ENCODE measurements around the gene TMEM150B. TPM values are rescaled to one million over a fixed set of nuclear protein-coding genes. Genes with fewer than 3 reads are reported as not detected.

The TMEM150B gene
- total and polyA plus RNA-seq, 2 donors (not counting 1 experiment from before 2014, with no cell fraction given) = not detected

DNA sequence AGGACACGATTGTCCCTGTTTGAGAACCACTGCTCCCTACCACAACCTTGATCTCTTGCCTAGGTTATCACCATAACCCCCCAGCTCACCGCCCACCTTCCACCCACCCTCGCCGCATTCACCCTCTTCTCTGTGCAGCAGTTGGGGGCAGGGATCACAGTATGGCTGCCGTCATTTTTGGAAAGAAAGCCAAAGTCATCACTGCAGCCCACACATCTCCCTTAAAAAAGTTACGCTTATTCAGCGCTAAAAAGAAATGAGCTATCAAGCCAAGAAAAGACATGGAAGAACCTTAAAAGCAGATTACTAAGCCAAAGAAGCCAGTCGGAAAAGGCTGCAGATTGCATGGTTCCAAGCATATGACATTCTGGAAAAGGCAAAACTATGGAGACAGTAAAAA, 55.8 kb downstream of the TMEM150B start:
- Histone ChIP-seq H3K79me2 (ENCODE audit: control insufficient read depth, insufficient read depth, low read length) (peaks cover 2% of the 10 kb centered on the region), H3K4me2 (ENCODE audit: extremely low read depth, insufficient read depth, low read length) (no peak overlapping the region), H3K27me3 (ENCODE audit: control insufficient read depth, insufficient read depth, low read length) (no peaks in the 10 kb centered on the region), H3K9ac (ENCODE audit: insufficient read depth, low read length) (no peak overlapping the region), H3K9me3 (ENCODE audit: control insufficient read depth, insufficient read depth, low read depth, low read length) (no peaks in the 10 kb centered on the region), H2AFZ (ENCODE audit: low read length) (no peak overlapping the region), H3K4me3 (replicated peaks in 1 of 4; ENCODE audit: control extremely low read depth in 1 of 4, insufficient read depth in 1 of 4, low read depth in 3 of 4, low read length in 4 of 4) (no peak overlapping the region), H3K27ac (ENCODE audit: insufficient read depth, low read length) (no peak overlapping the region), H3K4me1 (ENCODE audit: control insufficient read depth, extremely low read depth, insufficient read depth, low read length) (no peaks in the 10 kb centered on the region), H3K36me3 (ENCODE audit: control insufficient read depth, insufficient read depth, low read length) (peaks cover 4% of the 10 kb centered on the region), H4K20me1 (ENCODE audit: control insufficient read depth, extremely low read depth, insufficient read depth, low read length) (no peaks in the 10 kb centered on the region)
- TF ChIP-seq, protein P1, sequence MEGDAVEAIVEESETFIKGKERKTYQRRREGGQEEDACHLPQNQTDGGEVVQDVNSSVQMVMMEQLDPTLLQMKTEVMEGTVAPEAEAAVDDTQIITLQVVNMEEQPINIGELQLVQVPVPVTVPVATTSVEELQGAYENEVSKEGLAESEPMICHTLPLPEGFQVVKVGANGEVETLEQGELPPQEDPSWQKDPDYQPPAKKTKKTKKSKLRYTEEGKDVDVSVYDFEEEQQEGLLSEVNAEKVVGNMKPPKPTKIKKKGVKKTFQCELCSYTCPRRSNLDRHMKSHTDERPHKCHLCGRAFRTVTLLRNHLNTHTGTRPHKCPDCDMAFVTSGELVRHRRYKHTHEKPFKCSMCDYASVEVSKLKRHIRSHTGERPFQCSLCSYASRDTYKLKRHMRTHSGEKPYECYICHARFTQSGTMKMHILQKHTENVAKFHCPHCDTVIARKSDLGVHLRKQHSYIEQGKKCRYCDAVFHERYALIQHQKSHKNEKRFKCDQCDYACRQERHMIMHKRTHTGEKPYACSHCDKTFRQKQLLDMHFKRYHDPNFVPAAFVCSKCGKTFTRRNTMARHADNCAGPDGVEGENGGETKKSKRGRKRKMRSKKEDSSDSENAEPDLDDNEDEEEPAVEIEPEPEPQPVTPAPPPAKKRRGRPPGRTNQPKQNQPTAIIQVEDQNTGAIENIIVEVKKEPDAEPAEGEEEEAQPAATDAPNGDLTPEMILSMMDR (conservative IDR thresholded peaks at IDR 0.05 in 1 of 2, IDR thresholded peaks at IDR 0.05 in 1 of 2; ENCODE audit: low read depth in 1 of 2, low read length in 2 of 2) = no peak
- no peak for TF ChIP-seq EZH2 (IDR thresholded peaks at IDR 0.05; ENCODE audit: low read length, missing control alignments)
- no peak for DNase-seq (ENCODE audit: low read depth in 2 of 2)

DNA sequence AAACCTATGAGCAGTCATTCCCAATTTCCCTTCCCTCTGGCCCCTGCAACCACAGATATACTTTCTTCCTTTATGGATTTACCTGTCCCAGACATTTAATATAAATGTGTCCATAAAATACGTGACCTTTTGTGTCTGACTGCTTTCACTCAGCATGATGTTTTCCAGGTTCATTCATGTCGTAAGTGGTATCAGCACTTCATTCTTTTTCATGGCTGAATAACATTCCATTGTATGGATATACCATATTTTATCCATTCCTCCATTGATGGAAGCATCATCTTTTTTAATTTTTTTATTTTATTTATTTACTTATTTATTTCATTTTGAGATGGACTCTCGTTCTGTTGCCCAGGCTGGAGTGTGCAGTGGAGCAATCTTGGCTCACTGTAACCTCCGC, 58.3 kb downstream of the TMEM150B start:
- no peaks in the 10 kb centered on the region for H3K27me3 ChIP-seq (ENCODE audit: control insufficient read depth, insufficient read depth, low read length)
- peaks cover 2% of the 10 kb centered on the region for H3K36me3 ChIP-seq (ENCODE audit: control insufficient read depth, insufficient read depth, low read length)
- no peak overlapping the region for H3K4me2 ChIP-seq (ENCODE audit: extremely low read depth, insufficient read depth, low read length)
- H3K79me2 ChIP-seq (ENCODE audit: control insufficient read depth, insufficient read depth, low read length) = peaks cover 2% of the 10 kb centered on the region
- DNase-seq (ENCODE audit: low read depth in 2 of 2) = no peak
- H3K9ac ChIP-seq (ENCODE audit: insufficient read depth, low read length) = no peak overlapping the region
- H2AFZ ChIP-seq (ENCODE audit: low read length) = no peak overlapping the region
- no peaks in the 10 kb centered on the region for H3K4me1 ChIP-seq (ENCODE audit: control insufficient read depth, extremely low read depth, insufficient read depth, low read length)
- TF ChIP-seq, protein P1 (conservative IDR thresholded peaks at IDR 0.05 in 1 of 2, IDR thresholded peaks at IDR 0.05 in 1 of 2; ENCODE audit: low read depth in 1 of 2, low read length in 2 of 2) = no peak
- no peak for TF ChIP-seq EZH2 (IDR thresholded peaks at IDR 0.05; ENCODE audit: low read length, missing control alignments)
- H3K27ac ChIP-seq (ENCODE audit: insufficient read depth, low read length) = no peak overlapping the region
- H4K20me1 ChIP-seq (ENCODE audit: control insufficient read depth, extremely low read depth, insufficient read depth, low read length) = no peaks in the 10 kb centered on the region
- no peaks in the 10 kb centered on the region for H3K9me3 ChIP-seq (ENCODE audit: control insufficient read depth, insufficient read depth, low read depth, low read length)
- H3K4me3 ChIP-seq (replicated peaks in 1 of 4; ENCODE audit: control extremely low read depth in 1 of 4, insufficient read depth in 1 of 4, low read depth in 3 of 4, low read length in 4 of 4) = no peak overlapping the region

DNA sequence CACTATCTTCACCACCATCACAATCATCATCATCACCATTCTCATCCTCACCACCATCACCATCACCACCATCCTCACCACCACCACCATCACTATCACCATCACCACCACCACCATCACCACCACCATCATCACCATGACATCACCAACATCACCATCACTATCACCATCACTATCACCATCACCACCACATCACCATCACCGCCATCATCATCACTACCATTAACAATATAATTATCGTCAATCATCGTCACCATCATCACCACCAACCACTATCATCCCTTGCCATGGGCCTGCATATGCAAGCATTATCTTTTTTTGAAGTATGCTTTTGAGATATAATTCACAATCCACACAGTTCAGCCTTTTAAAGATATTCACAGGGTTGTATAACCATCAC, 58.7 kb downstream of the TMEM150B start:
- H3K4me2 ChIP-seq (ENCODE audit: extremely low read depth, insufficient read depth, low read length) = no peak overlapping the region
- H4K20me1 ChIP-seq (ENCODE audit: control insufficient read depth, extremely low read depth, insufficient read depth, low read length) = no peaks in the 10 kb centered on the region
- no peak for DNase-seq (ENCODE audit: low read depth in 2 of 2)
- no peak overlapping the region for H3K4me3 ChIP-seq (replicated peaks in 1 of 4; ENCODE audit: control extremely low read depth in 1 of 4, insufficient read depth in 1 of 4, low read depth in 3 of 4, low read length in 4 of 4)
- H2AFZ ChIP-seq (ENCODE audit: low read length) = no peak overlapping the region
- no peaks in the 10 kb centered on the region for H3K4me1 ChIP-seq (ENCODE audit: control insufficient read depth, extremely low read depth, insufficient read depth, low read length)
- H3K27ac ChIP-seq (ENCODE audit: insufficient read depth, low read length) = no peak overlapping the region
- peaks cover 2% of the 10 kb centered on the region for H3K79me2 ChIP-seq (ENCODE audit: control insufficient read depth, insufficient read depth, low read length)
- H3K36me3 ChIP-seq (ENCODE audit: control insufficient read depth, insufficient read depth, low read length) = peaks cover 2% of the 10 kb centered on the region
- no peaks in the 10 kb centered on the region for H3K9me3 ChIP-seq (ENCODE audit: control insufficient read depth, insufficient read depth, low read depth, low read length)
- H3K27me3 ChIP-seq (ENCODE audit: control insufficient read depth, insufficient read depth, low read length) = no peaks in the 10 kb centered on the region
- TF ChIP-seq, protein P1 (conservative IDR thresholded peaks at IDR 0.05 in 1 of 2, IDR thresholded peaks at IDR 0.05 in 1 of 2; ENCODE audit: low read depth in 1 of 2, low read length in 2 of 2) = no peak
- no peak for TF ChIP-seq EZH2 (IDR thresholded peaks at IDR 0.05; ENCODE audit: low read length, missing control alignments)
- no peak overlapping the region for H3K9ac ChIP-seq (ENCODE audit: insufficient read depth, low read length)

Measured in fibroblast of lung (primary cell).